SK-N-SH (cell line): ENCODE results near the gene SLC9A7. TPM values are rescaled to one million over a fixed set of nuclear protein-coding genes. Genes with fewer than 3 reads are reported as not detected.

Experiments
- CTCF ChIA-PET: fragments of 300-600, 350-600 bp; formaldehyde crosslinking; extraction: SDS; loops from one replicate; lab custom pipeline; 2021; lab: Yijun Ruan, JAX
- POLR2A ChIA-PET: fragments of 350-600 bp; sonication (Branson Sonifier 250); formaldehyde crosslinking; extraction: SDS; loops from one replicate; lab custom pipeline; 2020; ENCODE audit warnings: antibody characterized with exemption, inconsistent platforms; lab: Yijun Ruan, JAX
- DNase-seq: peaks from one replicate; pipeline ENCODE4 v3.0.0; 2012
- H2AFZ ChIP-seq: fragments of 200-600 bp; sonication (generic); 2 replicates; pipeline ENCODE4 v1.8.1; 2016; ENCODE audit warnings: antibody characterized with exemption, mild to moderate bottlenecking, low read depth
- H3F3A ChIP-seq: fragments of 200-600 bp; sonication (generic); replicated peaks from 2 replicates; pipeline ENCODE3; 2016; ENCODE audit warnings: antibody characterized with exemption, mild to moderate bottlenecking; ENCODE audit not compliant: insufficient read depth
- H3K27ac ChIP-seq, 2 experiments: fragments of 200-500 bp in 1 of 2; fragments of 200-600 bp in 1 of 2; sonication (Bioruptor generic) in 1 of 2; sonication (generic), shearing (Covaris generic) in 1 of 2; 2 replicates each; pipeline versions ENCODE4 v1.5.1 to v1.6.1; 2014 to 2016; ENCODE audit warnings: low read depth in 2 of 2, inconsistent platforms in 1 of 2, low read length in 1 of 2, mild to moderate bottlenecking in 1 of 2, mixed read lengths in 1 of 2
- H3K27me3 ChIP-seq: fragments of 200-600 bp; sonication (generic), shearing (Covaris generic); 2 replicates; pipeline ENCODE4 v1.6.1; 2016; ENCODE audit warnings: mixed run types; ENCODE audit not compliant: insufficient read depth
- H3K36me3 ChIP-seq, 2 experiments: fragments of 200-500 bp in 1 of 2; fragments of 200-600 bp in 1 of 2; sonication (Bioruptor generic) in 1 of 2; sonication (generic) in 1 of 2; replicated peaks in 1 of 2; 2 replicates each; pipeline versions ENCODE3 to v1.5.1; 2014 to 2016; ENCODE audit warnings: low read length in 1 of 2, mild to moderate bottlenecking in 1 of 2; ENCODE audit not compliant: insufficient read depth in 2 of 2, control insufficient read depth in 1 of 2
- H3K4me1 ChIP-seq, 2 experiments: fragments of 200-500 bp in 1 of 2; fragments of 200-600 bp in 1 of 2; sonication (Bioruptor generic) in 1 of 2; sonication (generic), shearing (Covaris generic) in 1 of 2; 2 replicates each; pipeline versions ENCODE4 v1.5.1 to v1.6.1; 2014 to 2016; ENCODE audit warnings: low read depth in 1 of 2, low read length in 1 of 2, mixed run types in 1 of 2; ENCODE audit not compliant: insufficient read depth in 2 of 2, control insufficient read depth in 1 of 2
- H3K4me2 ChIP-seq: fragments of 200-600 bp; sonication (generic), shearing (Covaris generic); 2 replicates; pipeline ENCODE4 v1.6.1; 2017; ENCODE audit warnings: mixed run types
- H3K4me3 ChIP-seq, 2 experiments: fragments of 200-500 bp in 1 of 2; fragments of 200-600 bp in 1 of 2; sonication (Bioruptor generic) in 1 of 2; sonication (generic), shearing (Covaris generic) in 1 of 2; 2 replicates each; pipeline versions ENCODE4 v1.5.1 to v1.8.1; 2014 to 2016; ENCODE audit warnings: low read depth in 2 of 2, inconsistent platforms in 1 of 2, low read length in 1 of 2, mild to moderate bottlenecking in 1 of 2, mixed read lengths in 1 of 2, moderate library complexity in 1 of 2
- H3K79me2 ChIP-seq: fragments of 200-600 bp; sonication (generic); 2 replicates; pipeline ENCODE4 v1.8.1; 2017; ENCODE audit warnings: mild to moderate bottlenecking; ENCODE audit not compliant: insufficient read depth
- H3K9ac ChIP-seq: fragments of 200-600 bp; sonication (generic); 2 replicates; pipeline ENCODE4 v1.6.1; 2017; ENCODE audit warnings: mixed run types
- H3K9me2 ChIP-seq: fragments of 200-600 bp; sonication (generic); 2 replicates; pipeline ENCODE4 v1.6.1; 2017; ENCODE audit warnings: mixed run types
- H3K9me3 ChIP-seq: fragments of 200-600 bp; sonication (generic); 2 replicates; pipeline ENCODE4 v1.6.1; 2017; ENCODE audit warnings: mixed run types, mild to moderate bottlenecking, moderate library complexity
- H4K20me1 ChIP-seq: fragments of 200-600 bp; sonication (generic); 2 replicates; pipeline ENCODE4 v1.6.1; 2017; ENCODE audit warnings: mild to moderate bottlenecking, mixed run types; ENCODE audit not compliant: insufficient read depth
- FOXJ3 ChIP-seq: sonication (generic); formaldehyde crosslinking; IDR thresholded peaks from 2 replicates; pipeline ENCODE4 v1.5.1; 2020; ENCODE audit warnings: mild to moderate bottlenecking, missing genetic modification reagents
- MXI1 ChIP-seq: IDR thresholded peaks from 2 replicates; pipeline ENCODE4 v1.6.1; 2012; ENCODE audit warnings: mild to moderate bottlenecking, low read depth, low read length, improper control_type of control experiment
- REST ChIP-seq: IDR thresholded peaks from 2 replicates; pipeline ENCODE4 v1.6.1; 2012; ENCODE audit warnings: mild to moderate bottlenecking, low read depth, low read length, moderate library complexity
- TCF12 ChIP-seq: IDR thresholded peaks from 2 replicates; pipeline ENCODE4 v1.4.0; 2012
- USF1 ChIP-seq: IDR thresholded peaks from 2 replicates; pipeline ENCODE4 v1.4.0; 2012; ENCODE audit warnings: low read depth, borderline replicate concordance
- WGBS: methylation state at CpG from one replicate; pipeline ENCODE4 v1.1.6; 2017; ENCODE audit warnings: low lambda C conversion rate; 5-methylcytosine and 5-hydroxymethylcytosine counted together
- polyA plus RNA-seq, 3 experiments: library from polyadenylated mRNA; depleted of rRNA; stranded (reverse); fragments of >200 nt; gene quantifications; 2 replicates each; pipeline ENCODE4 v1.2.3, GENCODE V29; 2012

SLC9A7 gene
- polyA plus RNA-seq, 1 of the 3 experiments (the other 2 are of a cell fraction) = 10.5 TPM

- Histone ChIP-seq H3F3A (no peaks in the 10 kb centered on the region), H3K4me3 (peak overlapping the region; percentile 60 to 64), H3K9me3 (peaks cover 6% of the 10 kb centered on the region; the same call in 1 of the 2 replicates), H3K4me1 (peaks cover 6 to 9% of the 10 kb centered on the region in 2 experiments; a peak in 2 of 4 replicates), H3K27me3 (peaks cover 17% of the 10 kb centered on the region; the same call in 1 of the 2 replicates), H3K27ac (peak overlapping the region in 1 of 2 experiments; percentile 33; a peak in 1 of 4 replicates), H3K9ac (peak overlapping the region; percentile 47; the same call in 1 of the 2 replicates), H3K9me2 (no peaks in the 10 kb centered on the region), H4K20me1 (no peaks in the 10 kb centered on the region), H3K79me2 (0 out of 2 replicates have a peak, but pooled peaks cover 12% of the 10 kb centered on the region), H3K4me2 (peak overlapping the region; percentile 70), H3K36me3 (no peaks in the 10 kb centered on the region), H2AFZ (peak overlapping the region; percentile 92)
- TF ChIP-seq FOXJ3 (CRISPR knock-in tag) (no peak), REST (no peak), TCF12 (peak; percentile 2; the same call in 1 of the 2 replicates)
- 41% methylated on average over 4 of the region's 4 CpGs for WGBS
- peak; percentile 8 for DNase-seq
- ChIA-PET POLR2A (interaction anchor here (0.7 kb wide), 1 partner anchor 15 kb away, joined by 3 read pairs; no protein-coding TSS in a partner anchor), CTCF (interaction anchor here (0.6 to 4.0 kb wide), 10 partner anchors 10 to 369 kb away, joined by 3 to 26 read pairs (median 4); no protein-coding TSS in a partner anchor)
Observed at GRCh38 chrX:46759645-46759974, 692 bp upstream of the SLC9A7 start.

- CTCF ChIA-PET = interaction anchor here (0.6 to 4.0 kb wide), 12 partner anchors 9 to 335 kb away, joined by 3 to 26 read pairs (median 4); no protein-coding TSS in a partner anchor
- Histone ChIP-seq H3K27ac (no peak overlapping the region; a peak in 1 of 4 replicates), H3K79me2 (0 out of 2 replicates have a peak, but pooled peaks cover 12% of the 10 kb centered on the region), H3K9me3 (peaks cover 6% of the 10 kb centered on the region; the same call in 1 of the 2 replicates), H3K9me2 (no peaks in the 10 kb centered on the region), H3K4me1 (peaks cover 6 to 9% of the 10 kb centered on the region in 2 experiments; a peak in 2 of 4 replicates), H4K20me1 (0 out of 2 replicates have a peak, but pooled peaks cover 3% of the 10 kb centered on the region), H3K36me3 (no peaks in the 10 kb centered on the region), H2AFZ (peak overlapping the region; percentile 36; the same call in 1 of the 2 replicates), H3K9ac (peak overlapping the region; percentile 54), H3K4me3 (peak overlapping the region; percentile 60 to 64), H3K4me2 (peak overlapping the region; percentile 78), H3F3A (no peaks in the 10 kb centered on the region), H3K27me3 (peaks cover 17% of the 10 kb centered on the region; the same call in 1 of the 2 replicates)
- DNase-seq = peak; percentile 5
- 22% methylated on average over 31 of the region's 47 CpGs for WGBS
- POLR2A ChIA-PET = no interaction called here
- no peak for TF ChIP-seq USF1
- TF ChIP-seq MXI1 = 0 out of 2 replicates have a peak, but pooled peaks have one; percentile 7
Observed at GRCh38 chrX:46758163-46758955, 559 bp downstream of the SLC9A7 start.
